ENCODE data around the gene PRODH2. TPM values are rescaled to one million over a fixed set of nuclear protein-coding genes. Genes with fewer than 3 reads are reported as not detected.

PRODH2 gene
- total RNA-seq, 1 donor from 2014 or later, result not detected

GRCh38 chr19:35848919-35849505 lies 36.4 kb upstream of the PRODH2 start:
- Histone ChIP-seq H3K4me3 (no peak overlapping the region), H3K4me1 (peaks cover 12% of the 10 kb centered on the region), H3K27ac (no peak overlapping the region), H3K27me3 (peaks cover 78% of the 10 kb centered on the region), H3K36me3 (no peaks in the 10 kb centered on the region), H3K9me3 (no peaks in the 10 kb centered on the region)
- intact Hi-C loops (cut with DNase I), result no loop called here
- ATAC-seq (no peak), DNase-seq (no peak)
- TF ChIP-seq CTCF (IDR thresholded peaks at IDR 0.05), result no peak

- peaks cover 78% of the 10 kb centered on the region for H3K27me3 ChIP-seq
- no peak for TF ChIP-seq CTCF (IDR thresholded peaks at IDR 0.05)
- no peak overlapping the region for H3K4me3 ChIP-seq
- DNase-seq (no peak), ATAC-seq (no peak)
- intact Hi-C loops (cut with DNase I), result no loop called here
- H3K9me3 ChIP-seq, result no peaks in the 10 kb centered on the region
- H3K27ac ChIP-seq, result no peak overlapping the region
- no peaks in the 10 kb centered on the region for H3K36me3 ChIP-seq
- H3K4me1 ChIP-seq, result peaks cover 12% of the 10 kb centered on the region
Measured at GRCh38 chr19:35848486-35848885, 35.8 kb upstream of the PRODH2 start.

GRCh38 chr19:35847911-35848310 lies 35.3 kb upstream of the PRODH2 start:
- H3K36me3 ChIP-seq, result no peaks in the 10 kb centered on the region
- intact Hi-C loops (cut with DNase I), result no loop called here
- peaks cover 78% of the 10 kb centered on the region for H3K27me3 ChIP-seq
- H3K9me3 ChIP-seq, result no peaks in the 10 kb centered on the region
- no peak overlapping the region for H3K4me3 ChIP-seq
- peaks cover 12% of the 10 kb centered on the region for H3K4me1 ChIP-seq
- H3K27ac ChIP-seq, result no peak overlapping the region
- ATAC-seq, result no peak
- TF ChIP-seq CTCF (IDR thresholded peaks at IDR 0.05), result no peak
- no peak for DNase-seq

- no peak for DNase-seq
- no peak for TF ChIP-seq CTCF (IDR thresholded peaks at IDR 0.05)
- Histone ChIP-seq H3K27ac (no peak overlapping the region), H3K4me3 (no peak overlapping the region), H3K9me3 (no peaks in the 10 kb centered on the region), H3K4me1 (peaks cover 12% of the 10 kb centered on the region), H3K36me3 (no peaks in the 10 kb centered on the region), H3K27me3 (peaks cover 69% of the 10 kb centered on the region)
- ATAC-seq, result no peak
- intact Hi-C loops (cut with DNase I), result no loop called here
Measured at GRCh38 chr19:35846038-35846668, 33.5 kb upstream of the PRODH2 start.

- no peak for DNase-seq
- no peak for TF ChIP-seq CTCF (IDR thresholded peaks at IDR 0.05)
- Histone ChIP-seq H3K36me3 (no peaks in the 10 kb centered on the region), H3K4me1 (peaks cover 12% of the 10 kb centered on the region), H3K27ac (no peak overlapping the region), H3K9me3 (no peaks in the 10 kb centered on the region), H3K27me3 (peaks cover 62% of the 10 kb centered on the region), H3K4me3 (no peak overlapping the region)
- peak; percentile 56 for ATAC-seq
- intact Hi-C loops (cut with DNase I), result no loop called here
Measured at GRCh38 chr19:35845215-35846037, 32.8 kb upstream of the PRODH2 start.

Data from upper lobe of right lung (tissue), 1 donor.